Panc1 (cell line): ENCODE data around the gene SERPINA4.

Experiments
- CTCF ChIP-seq: fragments of 450-650 bp; IDR thresholded peaks from 2 replicates; pipeline ENCODE4 v1.5.1; 2017; ENCODE audit warnings: mild to moderate bottlenecking
- POLR2AphosphoS5 ChIP-seq: IDR thresholded peaks from 2 replicates; pipeline ENCODE4 v1.6.1; 2012; ENCODE audit warnings: mild to moderate bottlenecking, low read depth, low read length, moderate library complexity
- TF ChIP-seq, protein P1 (sequence below), 2 experiments: IDR thresholded peaks; 2 replicates each; pipeline ENCODE4 v1.6.1; 2011 to 2012; ENCODE audit warnings: low read depth in 2 of 2, control low read depth in 1 of 2, low read length in 1 of 2, mild to moderate bottlenecking in 1 of 2, moderate library complexity in 1 of 2; ENCODE audit not compliant: insufficient read depth in 1 of 2

GRCh38 chr14:94524093-94524492, 37.1 kb upstream of the SERPINA4 start:
- TF ChIP-seq CTCF (no peak), POLR2AphosphoS5 (no peak)
- TF ChIP-seq, protein P1, sequence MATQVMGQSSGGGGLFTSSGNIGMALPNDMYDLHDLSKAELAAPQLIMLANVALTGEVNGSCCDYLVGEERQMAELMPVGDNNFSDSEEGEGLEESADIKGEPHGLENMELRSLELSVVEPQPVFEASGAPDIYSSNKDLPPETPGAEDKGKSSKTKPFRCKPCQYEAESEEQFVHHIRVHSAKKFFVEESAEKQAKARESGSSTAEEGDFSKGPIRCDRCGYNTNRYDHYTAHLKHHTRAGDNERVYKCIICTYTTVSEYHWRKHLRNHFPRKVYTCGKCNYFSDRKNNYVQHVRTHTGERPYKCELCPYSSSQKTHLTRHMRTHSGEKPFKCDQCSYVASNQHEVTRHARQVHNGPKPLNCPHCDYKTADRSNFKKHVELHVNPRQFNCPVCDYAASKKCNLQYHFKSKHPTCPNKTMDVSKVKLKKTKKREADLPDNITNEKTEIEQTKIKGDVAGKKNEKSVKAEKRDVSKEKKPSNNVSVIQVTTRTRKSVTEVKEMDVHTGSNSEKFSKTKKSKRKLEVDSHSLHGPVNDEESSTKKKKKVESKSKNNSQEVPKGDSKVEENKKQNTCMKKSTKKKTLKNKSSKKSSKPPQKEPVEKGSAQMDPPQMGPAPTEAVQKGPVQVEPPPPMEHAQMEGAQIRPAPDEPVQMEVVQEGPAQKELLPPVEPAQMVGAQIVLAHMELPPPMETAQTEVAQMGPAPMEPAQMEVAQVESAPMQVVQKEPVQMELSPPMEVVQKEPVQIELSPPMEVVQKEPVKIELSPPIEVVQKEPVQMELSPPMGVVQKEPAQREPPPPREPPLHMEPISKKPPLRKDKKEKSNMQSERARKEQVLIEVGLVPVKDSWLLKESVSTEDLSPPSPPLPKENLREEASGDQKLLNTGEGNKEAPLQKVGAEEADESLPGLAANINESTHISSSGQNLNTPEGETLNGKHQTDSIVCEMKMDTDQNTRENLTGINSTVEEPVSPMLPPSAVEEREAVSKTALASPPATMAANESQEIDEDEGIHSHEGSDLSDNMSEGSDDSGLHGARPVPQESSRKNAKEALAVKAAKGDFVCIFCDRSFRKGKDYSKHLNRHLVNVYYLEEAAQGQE (IDR thresholded peaks at IDR 0.05; ENCODE audit: insufficient read depth in 1 of 2, low read depth in 2 of 2, low read length in 1 of 2): no peak
